PC-9 (cell line): Measurements from ENCODE around the gene GPC5. TPM values are rescaled to one million over a fixed set of nuclear protein-coding genes. Genes with fewer than 3 reads are reported as not detected.

ENCODE experiments used
- BruUV-seq: library from RNA; stranded (reverse); fragments of 400-500 nt; replicated peaks from 2 replicates; lab custom pipeline; 2021; lab: Mats Ljungman, UMichigan
- CTCF ChIA-PET: fragments of 300-600 bp; sonication (Branson Sonifier 250); formaldehyde crosslinking; loops from one replicate; lab custom pipeline; 2022; ENCODE audit warnings: antibody characterized with exemption; lab: Charles Lee
- POLR2A ChIA-PET: fragments of 300-600 bp; sonication (Branson Sonifier 250); formaldehyde crosslinking; loops from one replicate; lab custom pipeline; 2022; ENCODE audit warnings: antibody characterized with exemption; ENCODE audit not compliant: unreplicated experiment; lab: Charles Lee
- DNase-seq, 2 experiments: peaks; one replicate each; pipeline versions ENCODE4 v3.0.0 to v3.0.0-alpha.2; 2015 to 2022; ENCODE audit warnings: mixed read lengths in 1 of 2
- H2AFZ ChIP-seq: fragments of 200-600 bp; sonication (generic); 2 replicates; pipeline ENCODE4 v1.8.1; 2017; ENCODE audit warnings: antibody characterized with exemption
- H3F3A ChIP-seq: fragments of 200-600 bp; sonication (generic); 2 replicates; pipeline ENCODE4 v1.8.1; 2017; ENCODE audit warnings: antibody characterized with exemption, mild to moderate bottlenecking, low read depth; ENCODE audit not compliant: insufficient read depth
- H3K27ac ChIP-seq: fragments of 200-600 bp; sonication (generic); 2 replicates; pipeline ENCODE4 v1.6.1; 2016; ENCODE audit warnings: mixed run types
- H3K27me3 ChIP-seq: fragments of 200-600 bp; sonication (generic); 2 replicates; pipeline ENCODE4 v1.6.1; 2016; ENCODE audit warnings: low read depth, mixed run types; ENCODE audit not compliant: insufficient read depth
- H3K36me3 ChIP-seq: fragments of 200-600 bp; sonication (generic); 2 replicates; pipeline ENCODE4 v1.6.1; 2016; ENCODE audit warnings: low read depth, mixed run types
- H3K4me1 ChIP-seq: fragments of 200-600 bp; sonication (generic); replicated peaks from 2 replicates; pipeline ENCODE4 v1.6.1; 2016; ENCODE audit warnings: mixed run types; ENCODE audit not compliant: insufficient read depth
- H3K4me2 ChIP-seq: fragments of 200-600 bp; sonication (generic); 2 replicates; pipeline ENCODE4 v1.6.1; 2017; ENCODE audit warnings: mixed run types
- H3K4me3 ChIP-seq: fragments of 200-600 bp; sonication (generic); 2 replicates; pipeline ENCODE4 v1.6.1; 2016; ENCODE audit warnings: mixed run types
- H3K79me2 ChIP-seq: fragments of 200-600 bp; sonication (generic); 2 replicates; pipeline ENCODE4 v1.6.1; 2017; ENCODE audit warnings: low read depth, mixed run types
- H3K9me2 ChIP-seq: fragments of 200-600 bp; sonication (generic); 2 replicates; pipeline ENCODE4 v1.8.1; 2017; ENCODE audit warnings: mild to moderate bottlenecking; ENCODE audit not compliant: insufficient read depth
- H3K9me3 ChIP-seq: fragments of 200-600 bp; sonication (generic); 2 replicates; pipeline ENCODE4 v1.8.1; 2016; ENCODE audit warnings: low read depth; ENCODE audit not compliant: insufficient read depth
- H4K20me1 ChIP-seq: fragments of 200-600 bp; sonication (generic); 2 replicates; pipeline ENCODE4 v1.8.1; 2017; ENCODE audit not compliant: insufficient read depth
- CTCF ChIP-seq: fragments of 200-600 bp; sonication (generic); conservative IDR thresholded peaks from 2 replicates; pipeline ENCODE4 v1.6.1; 2017; ENCODE audit warnings: mixed run types, antibody characterized with exemption, mild to moderate bottlenecking, moderate library complexity
- EZH2 ChIP-seq: fragments of 200-600 bp; sonication (generic); IDR thresholded peaks from 2 replicates; pipeline ENCODE4 v1.8.0; 2017; ENCODE audit warnings: antibody characterized with exemption, low read depth
- intact Hi-C: fragments of 100-400 bp; cut with micrococcal nuclease; formaldehyde crosslinking; loops from one replicate; pipeline ENCODE4 v1.10.0; 2022; ENCODE audit not compliant: unreplicated experiment
- total RNA-seq: library from RNA; stranded (reverse); gene quantifications from 2 replicates; pipeline ENCODE4 v1.2.3, GENCODE V29; 2021

GPC5 gene
- total RNA-seq, 1 experiment from 2014 or later, result not detected

GRCh38 chr13:91491980-91492379 is 93.6 kb downstream of the GPC5 start:
- DNase-seq, result no peak
- Histone ChIP-seq H3K4me1 (no peaks in the 10 kb centered on the region), H3K9me2 (no peaks in the 10 kb centered on the region), H3K4me3 (no peak overlapping the region), H3K27ac (no peak overlapping the region), H4K20me1 (no peaks in the 10 kb centered on the region), H3K36me3 (no peaks in the 10 kb centered on the region), H3F3A (no peaks in the 10 kb centered on the region), H3K79me2 (no peaks in the 10 kb centered on the region), H2AFZ (no peak overlapping the region), H3K4me2 (no peak overlapping the region), H3K27me3 (no peaks in the 10 kb centered on the region), H3K9me3 (no peaks in the 10 kb centered on the region)
- no peak for TF ChIP-seq EZH2
- TF ChIP-seq CTCF, result no peak
- ChIA-PET POLR2A (no interaction called here), CTCF (no interaction called here)
- intact Hi-C loops, result no loop called here
- BruUV-seq, result no TSS peak

GRCh38 chr13:91493442-91493841 is 95.0 kb downstream of the GPC5 start:
- TF ChIP-seq CTCF (no peak), EZH2 (no peak)
- Histone ChIP-seq H3K4me2 (no peak overlapping the region), H3K9me2 (no peaks in the 10 kb centered on the region), H3K36me3 (no peaks in the 10 kb centered on the region), H3K79me2 (no peaks in the 10 kb centered on the region), H2AFZ (no peak overlapping the region), H3K27ac (no peak overlapping the region), H3K4me3 (no peak overlapping the region), H3K9me3 (no peaks in the 10 kb centered on the region), H3K27me3 (no peaks in the 10 kb centered on the region), H4K20me1 (no peaks in the 10 kb centered on the region), H3K4me1 (no peaks in the 10 kb centered on the region), H3F3A (no peaks in the 10 kb centered on the region)
- BruUV-seq, result no TSS peak
- no peak for DNase-seq
- POLR2A ChIA-PET, result no interaction called here
- intact Hi-C loops, result no loop called here
- CTCF ChIA-PET, result no interaction called here

- Histone ChIP-seq H3K36me3 (no peaks in the 10 kb centered on the region), H3K79me2 (no peaks in the 10 kb centered on the region), H3K4me2 (no peak overlapping the region), H2AFZ (no peak overlapping the region), H4K20me1 (no peaks in the 10 kb centered on the region), H3F3A (no peaks in the 10 kb centered on the region), H3K9me2 (no peaks in the 10 kb centered on the region), H3K4me1 (no peaks in the 10 kb centered on the region), H3K27ac (no peak overlapping the region), H3K4me3 (no peak overlapping the region), H3K27me3 (no peaks in the 10 kb centered on the region), H3K9me3 (no peaks in the 10 kb centered on the region)
- DNase-seq, result no peak
- TF ChIP-seq EZH2 (no peak), CTCF (no peak)
- CTCF ChIA-PET, result no interaction called here
- intact Hi-C loops, result no loop called here
- POLR2A ChIA-PET, result no interaction called here
- BruUV-seq, result no TSS peak
These were observed 99.9 kb downstream of the GPC5 start for GRCh38 chr13:91498298-91498697.
